H1 (cell line): Measurements from ENCODE around the gene LPP. TPM values are rescaled to one million over a fixed set of nuclear protein-coding genes. Genes with fewer than 3 reads are reported as not detected.

Experiments used
- polyA plus RNA-seq, 7 experiments: library from polyadenylated mRNA; depleted of rRNA in 3 of 7; stranded (reverse) in 5 of 7; unstranded in 2 of 7; fragments of >200 nt in 5 of 7; fragments of 200-250 nt in 2 of 7; gene quantifications; 1 replicate in 5 of 7; 2 replicates in 1 of 7; 4 replicates in 1 of 7; pipeline versions ENCODE4 v1.2.1 to v1.2.3, GENCODE V29; 2011 to 2013; ENCODE audit warnings: missing spikeins in 2 of 7, mixed read lengths in 2 of 7
- total RNA-seq: library from RNA; stranded (reverse); fragmentation: NEBNext Ultra II Directional; extraction: Animal tissue kit (Norgen Biotek cat#: 25700); gene quantifications from 2 replicates; pipeline ENCODE4 v1.2.1, GENCODE V29; 2021
- TF ChIP-seq, protein P1 (sequence below): fragments of 300-600 bp; sonication (generic); IDR thresholded peaks from 2 replicates; pipeline ENCODE4 v1.7.1; 2012; ENCODE audit warnings: low read length, moderate library complexity, mild to moderate bottlenecking, inconsistent platforms; ENCODE audit not compliant: insufficient replicate concordance

Gene LPP
- total and polyA plus RNA-seq, 2 of the 8 experiments (the other 6 are each of a cell fraction or from before 2014, with no cell fraction given) = 10.0 to 53.3 TPM

DNA sequence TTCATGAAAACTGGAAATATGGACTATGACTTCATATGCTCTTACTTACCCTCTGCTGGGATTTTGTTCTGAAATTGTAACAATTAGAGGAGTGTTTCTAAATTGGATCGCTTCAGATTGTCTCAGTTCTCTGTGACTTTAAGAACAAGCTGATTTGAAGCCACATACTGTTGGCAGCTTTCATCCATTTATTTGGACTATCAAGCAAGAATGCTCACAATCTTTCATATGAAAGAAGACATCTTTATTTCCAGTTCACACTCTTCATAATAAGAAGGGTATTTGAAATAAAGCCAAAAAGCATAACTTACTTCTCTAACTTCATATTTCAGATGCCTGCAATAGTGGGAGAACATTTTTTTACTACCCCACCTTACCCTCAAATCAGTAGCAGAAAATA is 526.2 kb downstream of the LPP start (continued):
- TF ChIP-seq, protein P1, sequence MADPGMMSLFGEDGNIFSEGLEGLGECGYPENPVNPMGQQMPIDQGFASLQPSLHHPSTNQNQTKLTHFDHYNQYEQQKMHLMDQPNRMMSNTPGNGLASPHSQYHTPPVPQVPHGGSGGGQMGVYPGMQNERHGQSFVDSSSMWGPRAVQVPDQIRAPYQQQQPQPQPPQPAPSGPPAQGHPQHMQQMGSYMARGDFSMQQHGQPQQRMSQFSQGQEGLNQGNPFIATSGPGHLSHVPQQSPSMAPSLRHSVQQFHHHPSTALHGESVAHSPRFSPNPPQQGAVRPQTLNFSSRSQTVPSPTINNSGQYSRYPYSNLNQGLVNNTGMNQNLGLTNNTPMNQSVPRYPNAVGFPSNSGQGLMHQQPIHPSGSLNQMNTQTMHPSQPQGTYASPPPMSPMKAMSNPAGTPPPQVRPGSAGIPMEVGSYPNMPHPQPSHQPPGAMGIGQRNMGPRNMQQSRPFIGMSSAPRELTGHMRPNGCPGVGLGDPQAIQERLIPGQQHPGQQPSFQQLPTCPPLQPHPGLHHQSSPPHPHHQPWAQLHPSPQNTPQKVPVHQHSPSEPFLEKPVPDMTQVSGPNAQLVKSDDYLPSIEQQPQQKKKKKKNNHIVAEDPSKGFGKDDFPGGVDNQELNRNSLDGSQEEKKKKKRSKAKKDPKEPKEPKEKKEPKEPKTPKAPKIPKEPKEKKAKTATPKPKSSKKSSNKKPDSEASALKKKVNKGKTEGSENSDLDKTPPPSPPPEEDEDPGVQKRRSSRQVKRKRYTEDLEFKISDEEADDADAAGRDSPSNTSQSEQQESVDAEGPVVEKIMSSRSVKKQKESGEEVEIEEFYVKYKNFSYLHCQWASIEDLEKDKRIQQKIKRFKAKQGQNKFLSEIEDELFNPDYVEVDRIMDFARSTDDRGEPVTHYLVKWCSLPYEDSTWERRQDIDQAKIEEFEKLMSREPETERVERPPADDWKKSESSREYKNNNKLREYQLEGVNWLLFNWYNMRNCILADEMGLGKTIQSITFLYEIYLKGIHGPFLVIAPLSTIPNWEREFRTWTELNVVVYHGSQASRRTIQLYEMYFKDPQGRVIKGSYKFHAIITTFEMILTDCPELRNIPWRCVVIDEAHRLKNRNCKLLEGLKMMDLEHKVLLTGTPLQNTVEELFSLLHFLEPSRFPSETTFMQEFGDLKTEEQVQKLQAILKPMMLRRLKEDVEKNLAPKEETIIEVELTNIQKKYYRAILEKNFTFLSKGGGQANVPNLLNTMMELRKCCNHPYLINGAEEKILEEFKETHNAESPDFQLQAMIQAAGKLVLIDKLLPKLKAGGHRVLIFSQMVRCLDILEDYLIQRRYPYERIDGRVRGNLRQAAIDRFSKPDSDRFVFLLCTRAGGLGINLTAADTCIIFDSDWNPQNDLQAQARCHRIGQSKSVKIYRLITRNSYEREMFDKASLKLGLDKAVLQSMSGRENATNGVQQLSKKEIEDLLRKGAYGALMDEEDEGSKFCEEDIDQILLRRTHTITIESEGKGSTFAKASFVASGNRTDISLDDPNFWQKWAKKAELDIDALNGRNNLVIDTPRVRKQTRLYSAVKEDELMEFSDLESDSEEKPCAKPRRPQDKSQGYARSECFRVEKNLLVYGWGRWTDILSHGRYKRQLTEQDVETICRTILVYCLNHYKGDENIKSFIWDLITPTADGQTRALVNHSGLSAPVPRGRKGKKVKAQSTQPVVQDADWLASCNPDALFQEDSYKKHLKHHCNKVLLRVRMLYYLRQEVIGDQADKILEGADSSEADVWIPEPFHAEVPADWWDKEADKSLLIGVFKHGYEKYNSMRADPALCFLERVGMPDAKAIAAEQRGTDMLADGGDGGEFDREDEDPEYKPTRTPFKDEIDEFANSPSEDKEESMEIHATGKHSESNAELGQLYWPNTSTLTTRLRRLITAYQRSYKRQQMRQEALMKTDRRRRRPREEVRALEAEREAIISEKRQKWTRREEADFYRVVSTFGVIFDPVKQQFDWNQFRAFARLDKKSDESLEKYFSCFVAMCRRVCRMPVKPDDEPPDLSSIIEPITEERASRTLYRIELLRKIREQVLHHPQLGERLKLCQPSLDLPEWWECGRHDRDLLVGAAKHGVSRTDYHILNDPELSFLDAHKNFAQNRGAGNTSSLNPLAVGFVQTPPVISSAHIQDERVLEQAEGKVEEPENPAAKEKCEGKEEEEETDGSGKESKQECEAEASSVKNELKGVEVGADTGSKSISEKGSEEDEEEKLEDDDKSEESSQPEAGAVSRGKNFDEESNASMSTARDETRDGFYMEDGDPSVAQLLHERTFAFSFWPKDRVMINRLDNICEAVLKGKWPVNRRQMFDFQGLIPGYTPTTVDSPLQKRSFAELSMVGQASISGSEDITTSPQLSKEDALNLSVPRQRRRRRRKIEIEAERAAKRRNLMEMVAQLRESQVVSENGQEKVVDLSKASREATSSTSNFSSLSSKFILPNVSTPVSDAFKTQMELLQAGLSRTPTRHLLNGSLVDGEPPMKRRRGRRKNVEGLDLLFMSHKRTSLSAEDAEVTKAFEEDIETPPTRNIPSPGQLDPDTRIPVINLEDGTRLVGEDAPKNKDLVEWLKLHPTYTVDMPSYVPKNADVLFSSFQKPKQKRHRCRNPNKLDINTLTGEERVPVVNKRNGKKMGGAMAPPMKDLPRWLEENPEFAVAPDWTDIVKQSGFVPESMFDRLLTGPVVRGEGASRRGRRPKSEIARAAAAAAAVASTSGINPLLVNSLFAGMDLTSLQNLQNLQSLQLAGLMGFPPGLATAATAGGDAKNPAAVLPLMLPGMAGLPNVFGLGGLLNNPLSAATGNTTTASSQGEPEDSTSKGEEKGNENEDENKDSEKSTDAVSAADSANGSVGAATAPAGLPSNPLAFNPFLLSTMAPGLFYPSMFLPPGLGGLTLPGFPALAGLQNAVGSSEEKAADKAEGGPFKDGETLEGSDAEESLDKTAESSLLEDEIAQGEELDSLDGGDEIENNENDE = no peak
